Sigmoid colon (tissue), 7 donors: ENCODE measurements around the gene LSM5. TPM values are rescaled to one million over a fixed set of nuclear protein-coding genes. Genes with fewer than 3 reads are reported as not detected.

Source experiments
- DNase-seq: peaks from one replicate; pipeline ENCODE4 v3.0.0-alpha.2; 2019
- H3K27ac ChIP-seq, 4 donors: fragments of 200-600 bp; sonication (generic); one replicate each; pipeline ENCODE4 v1.5.1; 2016 to 2019; ENCODE audit warnings: mild to moderate bottlenecking in 1 of 4
- H3K27me3 ChIP-seq, 3 donors: fragments of 200-600 bp; sonication (generic); one replicate each; pipeline ENCODE4 v1.5.1; 2019; ENCODE audit warnings: mild to moderate bottlenecking in 1 of 3
- H3K36me3 ChIP-seq, 4 donors: fragments of 200-600 bp; sonication (generic); one replicate each; pipeline ENCODE4 v1.5.1; 2016 to 2019
- H3K4me1 ChIP-seq, 4 donors: fragments of 200-600 bp; sonication (generic); one replicate each; pipeline ENCODE4 v1.5.1; 2017 to 2019
- H3K4me3 ChIP-seq, 4 donors: fragments of 200-600 bp; sonication (generic); one replicate each; pipeline ENCODE4 v1.5.1; 2017 to 2019; ENCODE audit warnings: mild to moderate bottlenecking in 2 of 4, moderate library complexity in 1 of 4
- H3K9me3 ChIP-seq, 4 donors: fragments of 200-600 bp in 3 of 4; sonication (generic) in 3 of 4; one replicate each; pipeline versions ENCODE4 v1.5.1 to v1.6.1; 2013 to 2019
- EP300 ChIP-seq, 4 donors: sonication (generic); formaldehyde crosslinking; IDR thresholded peaks; one replicate each; pipeline ENCODE4 v1.6.1; 2017; ENCODE audit warnings: antibody characterized with exemption in 4 of 4
- POLR2A ChIP-seq, 2 donors: fragments of 450-650 bp; IDR thresholded peaks; one replicate each; pipeline ENCODE4 v1.6.1; 2016; ENCODE audit warnings: antibody characterized with exemption in 2 of 2, mild to moderate bottlenecking in 2 of 2, moderate library complexity in 2 of 2
- POLR2AphosphoS5 ChIP-seq, 4 donors: sonication (generic); formaldehyde crosslinking; IDR thresholded peaks; one replicate each; pipeline ENCODE4 v1.6.1; 2017; ENCODE audit warnings: antibody characterized with exemption in 4 of 4
- WGBS, 2 donors: extraction: QIAGEN DNeasy Blood & Tissue Kit; methylation state at CpG; one replicate each; pipeline ENCODE4 v1.1.7; 2013; 5-methylcytosine and 5-hydroxymethylcytosine counted together
- intact Hi-C: fragments of 100-400 bp; cut with DNase I; formaldehyde crosslinking; loops from one replicate; pipeline ENCODE4 v1.15.1; 2023
- polyA plus RNA-seq, 3 donors: library from polyadenylated mRNA; stranded (reverse); fragments of 200-250 nt; gene quantifications; one replicate each; pipeline ENCODE4 v1.2.3, GENCODE V29; 2013
- total RNA-seq, 4 donors: library from RNA; depleted of rRNA; stranded (reverse); fragments of >200 nt; gene quantifications; one replicate each; pipeline ENCODE4 v1.1.0, GENCODE V29; 2016
- TF ChIP-seq, protein P1 (sequence below), 4 experiments: fragments of 450-650 bp in 3 of 4; fragments of 200-600 bp in 1 of 4; IDR thresholded peaks; one replicate each; pipeline ENCODE4 v1.5.1; 2016 to 2019; ENCODE audit warnings: antibody characterized with exemption in 4 of 4, mild to moderate bottlenecking in 3 of 4, moderate library complexity in 2 of 4
- donor health status: healthy with polysubstance abuse.
- donor health status: Bipolar disorder and iron deficiency.
- donor health status: healthy.

Gene LSM5
- total RNA-seq (10 to 100 TPM; 17.8 to 59.1 (median 23.1) TPM), polyA plus RNA-seq (100 to 1,000 TPM in 1 of 3 donors, 10 to 100 TPM in 2; 86.5 to 107 (median 90.1) TPM)

DNA sequence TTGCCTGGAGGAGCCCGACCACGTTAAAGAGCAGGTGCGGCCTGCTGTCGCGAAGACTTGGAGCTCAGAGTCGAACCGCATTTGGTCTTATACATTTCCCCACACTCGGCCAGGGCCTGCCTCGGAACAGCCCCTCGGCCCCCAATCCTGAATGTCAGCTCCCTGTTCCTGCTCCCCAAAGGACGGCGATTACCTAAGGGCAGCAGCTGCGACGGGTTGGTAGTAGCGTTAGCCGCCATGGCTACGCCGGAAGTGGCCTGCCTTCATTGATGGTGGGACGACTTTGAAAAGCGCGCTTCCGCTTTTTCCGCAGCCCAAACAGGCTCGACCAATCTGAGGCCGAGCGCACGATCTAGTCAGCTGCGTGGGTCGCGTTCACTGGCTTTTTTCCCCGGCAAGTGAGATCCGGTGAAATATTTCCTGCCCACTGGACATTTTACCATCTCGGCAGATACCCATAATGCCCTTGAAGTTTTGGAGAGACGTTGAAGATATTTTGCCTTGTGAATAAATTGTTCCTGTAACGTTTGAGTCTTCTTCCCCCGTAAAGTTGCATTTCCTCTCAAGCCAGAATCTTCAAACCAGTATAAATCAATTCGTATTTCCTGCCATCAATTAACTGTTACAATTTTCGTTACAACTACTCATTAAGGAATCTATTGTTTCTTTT is at the start of gene LSM5:
TSS of gene LSM5 (minus strand) at position 254 of the 670 bp plus-strand sequence. CDS start at position 239, 15 bp downstream.
- intact Hi-C loops, result loop anchor here (5.0 to 10.0 kb wide), 4 partner anchors 95 to 575 kb away; partner anchors contain the start of genes KBTBD2 and NT5C3A
- peaks cover 0 to 25% (median 18%) of the 10 kb centered on the region in 4 donors for H3K4me1 ChIP-seq
- WGBS, 2 donors, result 0% methylated on average over 38 of the region's 38 CpGs
- H3K4me3 ChIP-seq, result peak within 1 kb of the TSS; percentile 61 to 88 (median 69)
- H3K27ac ChIP-seq, result peak within 1 kb of the TSS; percentile 77 to 89 (median 86)
- no peaks in the 10 kb centered on the region for H3K27me3 ChIP-seq
- peak; percentile 94 for DNase-seq
- TF ChIP-seq, protein P1, sequence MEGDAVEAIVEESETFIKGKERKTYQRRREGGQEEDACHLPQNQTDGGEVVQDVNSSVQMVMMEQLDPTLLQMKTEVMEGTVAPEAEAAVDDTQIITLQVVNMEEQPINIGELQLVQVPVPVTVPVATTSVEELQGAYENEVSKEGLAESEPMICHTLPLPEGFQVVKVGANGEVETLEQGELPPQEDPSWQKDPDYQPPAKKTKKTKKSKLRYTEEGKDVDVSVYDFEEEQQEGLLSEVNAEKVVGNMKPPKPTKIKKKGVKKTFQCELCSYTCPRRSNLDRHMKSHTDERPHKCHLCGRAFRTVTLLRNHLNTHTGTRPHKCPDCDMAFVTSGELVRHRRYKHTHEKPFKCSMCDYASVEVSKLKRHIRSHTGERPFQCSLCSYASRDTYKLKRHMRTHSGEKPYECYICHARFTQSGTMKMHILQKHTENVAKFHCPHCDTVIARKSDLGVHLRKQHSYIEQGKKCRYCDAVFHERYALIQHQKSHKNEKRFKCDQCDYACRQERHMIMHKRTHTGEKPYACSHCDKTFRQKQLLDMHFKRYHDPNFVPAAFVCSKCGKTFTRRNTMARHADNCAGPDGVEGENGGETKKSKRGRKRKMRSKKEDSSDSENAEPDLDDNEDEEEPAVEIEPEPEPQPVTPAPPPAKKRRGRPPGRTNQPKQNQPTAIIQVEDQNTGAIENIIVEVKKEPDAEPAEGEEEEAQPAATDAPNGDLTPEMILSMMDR (IDR thresholded peaks at IDR 0.05), result no peak
- TF ChIP-seq POLR2A (IDR thresholded peaks at IDR 0.05) (no peak), EP300 (IDR thresholded peaks at IDR 0.05) (no peak), POLR2AphosphoS5 (IDR thresholded peaks at IDR 0.05) (peak; percentile 22 to 82 (median 64))
- H3K36me3 ChIP-seq, result peaks cover 0 to 18% (median 9%) of the 10 kb centered on the region in 4 donors
- H3K9me3 ChIP-seq, result no peaks in the 10 kb centered on the region

DNA sequence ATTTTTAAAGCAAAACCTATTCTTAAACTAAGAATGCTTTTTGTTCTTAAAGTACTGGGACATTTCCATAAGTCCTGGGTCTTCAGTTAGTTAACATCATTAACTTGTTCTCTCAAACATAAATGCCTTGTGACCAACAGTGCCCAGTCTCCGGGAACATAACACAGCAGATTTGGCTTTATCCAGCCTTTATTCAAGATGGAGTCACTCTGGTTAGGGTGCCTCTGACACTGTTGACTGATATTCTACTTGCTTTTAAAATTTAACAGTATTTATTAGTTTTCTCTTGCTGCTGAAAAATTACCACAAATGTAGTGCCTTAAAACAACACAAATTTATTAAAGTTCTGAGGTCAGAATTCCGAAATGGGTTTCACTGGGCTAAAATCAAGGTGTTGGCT is 49.2 kb upstream of the LSM5 start:
- no peak overlapping the region for H3K27ac ChIP-seq
- WGBS, 2 donors, result 93 to 96% methylated on average over 2 of the region's 2 CpGs
- peaks cover 0 to 13% (median 0%) of the 10 kb centered on the region in 4 donors for H3K36me3 ChIP-seq
- peaks cover 0 to 14% (median 8%) of the 10 kb centered on the region in 4 donors for H3K4me1 ChIP-seq
- no peak for TF ChIP-seq POLR2AphosphoS5 (IDR thresholded peaks at IDR 0.05)
- TF ChIP-seq POLR2A (IDR thresholded peaks at IDR 0.05), result no peak
- TF ChIP-seq, protein P1 (IDR thresholded peaks at IDR 0.05), result no peak
- no peak for TF ChIP-seq EP300 (IDR thresholded peaks at IDR 0.05)
- H3K4me3 ChIP-seq, result no peak overlapping the region
- intact Hi-C loops, result no loop called here
- DNase-seq, result no peak
- H3K27me3 ChIP-seq, result no peaks in the 10 kb centered on the region
- H3K9me3 ChIP-seq, result no peaks in the 10 kb centered on the region

DNA sequence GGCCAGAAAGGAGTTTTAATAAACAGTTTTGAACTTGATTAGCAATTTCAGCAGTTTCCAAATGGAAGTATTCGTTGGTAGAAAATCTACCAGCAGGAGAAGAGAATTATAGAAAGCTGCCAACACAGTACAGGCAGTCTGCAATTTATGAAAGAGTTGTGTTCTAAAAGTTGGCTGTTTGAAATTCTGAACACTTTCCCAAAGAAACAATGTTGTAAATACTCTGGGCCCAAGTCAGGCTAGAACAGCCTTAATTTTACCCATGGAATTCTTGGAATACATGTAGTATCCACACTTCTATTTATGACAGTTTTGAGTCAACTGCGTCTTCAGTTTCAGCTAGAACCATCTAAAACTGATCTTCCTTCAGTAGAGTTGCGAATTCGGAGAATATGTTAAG is 47.6 kb upstream of the LSM5 start:
- no peak overlapping the region for H3K27ac ChIP-seq
- no peaks in the 10 kb centered on the region for H3K36me3 ChIP-seq
- DNase-seq, result no peak
- peaks cover 0 to 14% (median 8%) of the 10 kb centered on the region in 4 donors for H3K4me1 ChIP-seq
- TF ChIP-seq POLR2AphosphoS5 (IDR thresholded peaks at IDR 0.05), result no peak
- TF ChIP-seq EP300 (IDR thresholded peaks at IDR 0.05), result no peak
- TF ChIP-seq POLR2A (IDR thresholded peaks at IDR 0.05), result no peak
- TF ChIP-seq, protein P1 (IDR thresholded peaks at IDR 0.05), result no peak
- no peaks in the 10 kb centered on the region for H3K9me3 ChIP-seq
- 73 to 86% methylated on average over 4 of the region's 4 CpGs for WGBS, 2 donors
- no peaks in the 10 kb centered on the region for H3K27me3 ChIP-seq
- H3K4me3 ChIP-seq, result no peak overlapping the region
- intact Hi-C loops, result no loop called here

DNA sequence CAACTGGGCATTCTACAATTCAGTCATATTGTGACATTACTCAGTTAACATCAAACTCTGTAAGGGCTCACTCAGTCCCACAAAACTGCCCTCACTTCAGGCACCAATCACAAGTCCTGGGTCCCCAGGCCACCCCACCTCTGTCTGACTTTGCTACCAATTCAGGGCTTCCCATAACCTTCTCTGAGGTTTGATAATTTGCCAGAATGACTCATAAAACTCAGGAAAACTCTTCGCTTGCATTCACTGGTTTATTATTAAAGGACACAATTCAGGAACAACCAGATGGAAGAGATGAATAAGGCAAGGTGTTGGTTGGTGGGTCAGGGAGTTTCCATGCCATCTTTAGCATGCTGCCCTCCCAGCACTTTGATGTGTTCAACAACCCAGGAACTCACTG is 46.4 kb upstream of the LSM5 start:
- Histone ChIP-seq H3K4me3 (no peak overlapping the region), H3K9me3 (no peaks in the 10 kb centered on the region), H3K36me3 (no peaks in the 10 kb centered on the region), H3K27me3 (no peaks in the 10 kb centered on the region), H3K4me1 (peaks cover 0 to 14% (median 8%) of the 10 kb centered on the region in 4 donors), H3K27ac (no peak overlapping the region)
- no peak for DNase-seq
- TF ChIP-seq POLR2A (IDR thresholded peaks at IDR 0.05), result no peak
- TF ChIP-seq POLR2AphosphoS5 (IDR thresholded peaks at IDR 0.05), result no peak
- TF ChIP-seq EP300 (IDR thresholded peaks at IDR 0.05), result no peak
- TF ChIP-seq, protein P1 (IDR thresholded peaks at IDR 0.05), result no peak
- intact Hi-C loops, result no loop called here
- WGBS, 2 donors, result 0 to 35% methylated on average over 1 of the region's 1 CpG
